Gastrocnemius medialis (tissue), 4 donors: ENCODE data around the gene VSIG8.

Source experiments
- POLR2A ChIP-seq, 2 donors: fragments of 450-650 bp; IDR thresholded peaks; one replicate each; pipeline ENCODE4 v1.6.1; 2017; ENCODE audit warnings: antibody characterized with exemption in 2 of 2, mild to moderate bottlenecking in 2 of 2, moderate library complexity in 2 of 2
- TF ChIP-seq, protein P1 (sequence below), 5 experiments: fragments of 450-650 bp in 3 of 5; fragments of 200-600 bp in 2 of 5; sonication (generic) in 2 of 5; IDR thresholded peaks in 4 of 5; conservative IDR thresholded peaks in 1 of 5; 1 replicate in 4 of 5; 2 replicates in 1 of 5; pipeline ENCODE4 v1.5.1; 2016 to 2019; ENCODE audit warnings: antibody characterized with exemption in 5 of 5, mild to moderate bottlenecking in 3 of 5, moderate library complexity in 3 of 5

DNA sequence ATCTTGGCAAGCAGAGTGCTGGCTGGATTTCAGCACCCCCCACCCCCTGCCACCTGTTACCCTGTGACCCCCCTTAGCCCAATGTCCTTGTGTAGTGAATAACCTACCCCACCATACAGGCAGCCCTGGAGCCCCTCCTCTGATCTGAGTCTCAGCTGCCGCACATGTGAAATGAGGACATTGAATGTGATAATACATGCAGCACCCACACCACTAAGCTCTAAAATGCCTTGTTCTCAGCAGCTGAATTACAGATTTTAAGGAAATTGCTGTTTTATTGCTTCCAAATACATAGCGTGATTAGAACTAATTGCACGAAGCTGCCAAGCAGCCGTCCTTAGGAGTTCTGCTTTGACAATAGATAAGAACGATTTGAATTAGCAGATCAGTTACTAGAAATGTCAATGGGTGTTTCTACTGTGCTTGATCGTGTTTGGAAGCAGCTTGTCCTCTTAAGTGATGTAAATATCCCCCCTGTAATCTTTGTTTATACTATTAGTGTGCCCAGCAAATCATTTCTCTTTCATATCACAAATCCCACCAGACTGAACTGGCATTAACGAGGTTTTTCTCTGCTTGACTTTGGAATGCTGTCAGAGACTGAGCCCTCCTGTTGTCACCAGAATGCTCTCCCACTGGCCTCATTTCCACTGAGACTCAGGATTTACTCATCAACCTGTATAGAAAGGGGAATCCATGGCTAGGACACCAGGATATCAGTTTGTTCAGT lies 30.9 kb downstream of the VSIG8 start:
- TF ChIP-seq POLR2A (IDR thresholded peaks at IDR 0.05), result no peak
- TF ChIP-seq, protein P1, sequence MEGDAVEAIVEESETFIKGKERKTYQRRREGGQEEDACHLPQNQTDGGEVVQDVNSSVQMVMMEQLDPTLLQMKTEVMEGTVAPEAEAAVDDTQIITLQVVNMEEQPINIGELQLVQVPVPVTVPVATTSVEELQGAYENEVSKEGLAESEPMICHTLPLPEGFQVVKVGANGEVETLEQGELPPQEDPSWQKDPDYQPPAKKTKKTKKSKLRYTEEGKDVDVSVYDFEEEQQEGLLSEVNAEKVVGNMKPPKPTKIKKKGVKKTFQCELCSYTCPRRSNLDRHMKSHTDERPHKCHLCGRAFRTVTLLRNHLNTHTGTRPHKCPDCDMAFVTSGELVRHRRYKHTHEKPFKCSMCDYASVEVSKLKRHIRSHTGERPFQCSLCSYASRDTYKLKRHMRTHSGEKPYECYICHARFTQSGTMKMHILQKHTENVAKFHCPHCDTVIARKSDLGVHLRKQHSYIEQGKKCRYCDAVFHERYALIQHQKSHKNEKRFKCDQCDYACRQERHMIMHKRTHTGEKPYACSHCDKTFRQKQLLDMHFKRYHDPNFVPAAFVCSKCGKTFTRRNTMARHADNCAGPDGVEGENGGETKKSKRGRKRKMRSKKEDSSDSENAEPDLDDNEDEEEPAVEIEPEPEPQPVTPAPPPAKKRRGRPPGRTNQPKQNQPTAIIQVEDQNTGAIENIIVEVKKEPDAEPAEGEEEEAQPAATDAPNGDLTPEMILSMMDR (IDR thresholded peaks at IDR 0.05 in 4 of 5, conservative IDR thresholded peaks at IDR 0.05 in 1 of 5), result no peak
